Endothelial cell of umbilical vein (primary cell): Measurements from ENCODE around the gene TRIM71. TPM values are rescaled to one million over a fixed set of nuclear protein-coding genes. Genes with fewer than 3 reads are reported as not detected.

Experiments
- BruUV-seq: library from RNA; stranded (reverse); fragments of 400-500 nt; replicated peaks from 2 replicates; lab custom pipeline; 2021; lab: Mats Ljungman, UMichigan
- CTCF ChIA-PET: fragments of 300-600, 350-600 bp; sonication (Branson Sonifier 250); formaldehyde crosslinking; loops from one replicate; lab custom pipeline; 2021; ENCODE audit warnings: antibody characterized with exemption, inconsistent platforms; lab: Charles Lee
- POLR2A ChIA-PET: fragments of 300-600, 350-600 bp; sonication (Branson Sonifier 250); formaldehyde crosslinking; loops from one replicate; lab custom pipeline; 2021; ENCODE audit warnings: antibody characterized with exemption, inconsistent platforms; lab: Charles Lee
- DNase-seq: peaks from one replicate; pipeline ENCODE4 v3.0.0-alpha.2; 2011; ENCODE audit warnings: low read depth, low spot score
- FAIRE-seq: peaks from 2 replicates; lab custom pipeline; 2011; peaks lifted over from hg19 to GRCh38; lab: Jason Lieb, UNC
- H2AFZ ChIP-seq: 2 replicates; pipeline ENCODE4 v1.6.0; 2012; ENCODE audit warnings: low read depth, low read length, control low read depth, inconsistent platforms
- H3K27ac ChIP-seq: 2 replicates; pipeline ENCODE4 v1.5.1; 2011; ENCODE audit warnings: low read depth, mild to moderate bottlenecking, control low read depth, low read length, moderate library complexity; ENCODE audit not compliant: insufficient read depth
- H3K27me3 ChIP-seq, 2 experiments: 2 replicates each; pipeline versions ENCODE4 v1.6.0 to v1.6.1; 2011; ENCODE audit warnings: low read length in 2 of 2, mixed read lengths in 1 of 2; ENCODE audit not compliant: control insufficient read depth in 2 of 2, insufficient read depth in 2 of 2
- H3K36me3 ChIP-seq, 2 experiments: 2 replicates in 1 of 2; 3 replicates in 1 of 2; pipeline ENCODE4 v1.5.1; 2011; ENCODE audit warnings: low read length in 2 of 2, mild to moderate bottlenecking in 1 of 2, moderate library complexity in 1 of 2; ENCODE audit not compliant: control insufficient read depth in 2 of 2, insufficient read depth in 2 of 2; ENCODE audit errors: extremely low read depth in 1 of 2
- H3K4me1 ChIP-seq: 3 replicates; pipeline ENCODE4 v1.5.1; 2011; ENCODE audit warnings: mild to moderate bottlenecking, low read length; ENCODE audit not compliant: control insufficient read depth, insufficient read depth; ENCODE audit errors: extremely low read depth
- H3K4me2 ChIP-seq: 2 replicates; pipeline ENCODE4 v1.6.1; 2011; ENCODE audit warnings: low read length, control low read depth, mixed read lengths; ENCODE audit not compliant: insufficient read depth
- H3K4me3 ChIP-seq, 3 experiments: fragments of 200-600 bp in 1 of 3; sonication (generic), shearing (Covaris generic) in 1 of 3; replicated peaks in 1 of 3; 2 replicates each; pipeline ENCODE4 v1.5.1; 2011 to 2016; ENCODE audit warnings: control low read depth in 3 of 3, low read length in 3 of 3, mild to moderate bottlenecking in 2 of 3, inconsistent platforms in 1 of 3, low read depth in 1 of 3, moderate library complexity in 1 of 3; ENCODE audit not compliant: insufficient read depth in 1 of 3
- H3K79me2 ChIP-seq: 2 replicates; pipeline ENCODE4 v1.6.0; 2012; ENCODE audit warnings: low read length, inconsistent platforms; ENCODE audit not compliant: control insufficient read depth, insufficient read depth
- H3K9ac ChIP-seq: replicated peaks from 2 replicates; pipeline ENCODE3; 2011; ENCODE audit warnings: low read length, control low read depth; ENCODE audit not compliant: insufficient read depth; ENCODE audit errors: extremely low read depth
- H3K9me1 ChIP-seq: replicated peaks from 3 replicates; pipeline ENCODE4 v1.6.0; 2011; ENCODE audit warnings: mild to moderate bottlenecking, low read length; ENCODE audit not compliant: control insufficient read depth, insufficient read depth; ENCODE audit errors: extremely low read depth
- H3K9me3 ChIP-seq: replicated peaks from 2 replicates; pipeline ENCODE4 v1.5.1; 2012; ENCODE audit warnings: low read length, inconsistent platforms; ENCODE audit not compliant: control insufficient read depth, insufficient read depth
- H4K20me1 ChIP-seq: replicated peaks from 2 replicates; pipeline ENCODE3; 2011; ENCODE audit warnings: mild to moderate bottlenecking, low read length; ENCODE audit not compliant: control insufficient read depth, insufficient read depth; ENCODE audit errors: extremely low read depth
- EZH2 ChIP-seq: IDR thresholded peaks from 2 replicates; pipeline ENCODE4 v1.6.1; 2012; ENCODE audit warnings: borderline replicate concordance, low read depth, mild to moderate bottlenecking, moderate library complexity, low read length, inconsistent platforms; ENCODE audit not compliant: severe bottlenecking
- FOS ChIP-seq: IDR thresholded peaks from 2 replicates; pipeline ENCODE4 v1.6.1; 2011; ENCODE audit warnings: mild to moderate bottlenecking, low read length, moderate library complexity, borderline replicate concordance; ENCODE audit not compliant: insufficient read depth
- GATA2 ChIP-seq: IDR thresholded peaks from 2 replicates; pipeline ENCODE4 v1.7.0; 2011; ENCODE audit warnings: low read depth, mild to moderate bottlenecking, moderate library complexity, mixed read lengths, low read length; ENCODE audit not compliant: insufficient read length, insufficient read depth
- JUN ChIP-seq: IDR thresholded peaks from 2 replicates; pipeline ENCODE4 v1.6.1; 2011; ENCODE audit warnings: borderline replicate concordance, low read depth; ENCODE audit not compliant: insufficient read length, insufficient read depth
- MAX ChIP-seq: IDR thresholded peaks from 2 replicates; pipeline ENCODE4 v1.6.1; 2011; ENCODE audit not compliant: insufficient read depth, insufficient read length
- MYC ChIP-seq: IDR thresholded peaks from one replicate; pipeline ENCODE4 v1.6.1; 2011; ENCODE audit warnings: mild to moderate bottlenecking, low read depth, low read length
- POLR2A ChIP-seq: IDR thresholded peaks from 2 replicates; pipeline ENCODE4 v1.6.1; 2012; ENCODE audit warnings: low read depth, mild to moderate bottlenecking, control low read depth, low read length
- POLR2AphosphoS5 ChIP-seq: IDR thresholded peaks from 2 replicates; pipeline ENCODE4 v1.6.1; 2012; ENCODE audit warnings: low read depth, mild to moderate bottlenecking, control low read depth, low read length, moderate library complexity; ENCODE audit not compliant: insufficient read depth
- dilution Hi-C: fragments of 300-500 bp; cut with MboI; formaldehyde crosslinking; loops from one replicate; pipeline ENCODE4 v1.15.0; 2019; ENCODE audit warnings: low sequenced_read_pairs; ENCODE audit not compliant: extremely low pct_ligation_motif_present
- intact Hi-C: fragments of 100-400 bp; cut with micrococcal nuclease; formaldehyde crosslinking; loops from one replicate; pipeline ENCODE4 v1.10.0; 2022
- polyA plus RNA-seq, 4 experiments: library from polyadenylated mRNA; depleted of rRNA in 3 of 4; stranded (reverse) in 3 of 4; unstranded in 1 of 4; fragments of >200 nt; gene quantifications; 2 replicates each; pipeline versions ENCODE4 v1.2.1 to v1.2.3, GENCODE V29; 2011 to 2012; ENCODE audit warnings: missing spikeins in 1 of 4
- total RNA-seq: library from RNA; stranded (reverse); gene quantifications from 2 replicates; pipeline ENCODE4 v1.2.3, GENCODE V29; 2021
- TF ChIP-seq, protein P1 (sequence below), 2 donors: IDR thresholded peaks; 1 replicate in 1 of 2; 2 replicates in 1 of 2; pipeline ENCODE4 v1.5.1; 2011; ENCODE audit warnings: low read length in 2 of 2, mild to moderate bottlenecking in 2 of 2, moderate library complexity in 2 of 2, control low read depth in 1 of 2, inconsistent platforms in 1 of 2, low read depth in 1 of 2; ENCODE audit not compliant: insufficient read depth in 1 of 2; ENCODE audit errors: extremely low read depth in 1 of 2

TRIM71 gene
- total and polyA plus RNA-seq, 2 donors (not counting 3 experiments of a cell fraction or from before 2014, with no cell fraction given) = not detected

GRCh38 chr3:32883817-32884216 is 66.0 kb downstream of the TRIM71 start:
- no peak overlapping the region for H2AFZ ChIP-seq
- dilution Hi-C loops = no loop called here
- no peaks in the 10 kb centered on the region for H3K9me1 ChIP-seq
- H3K36me3 ChIP-seq = no peaks in the 10 kb centered on the region
- TF ChIP-seq EZH2 = no peak
- TF ChIP-seq POLR2AphosphoS5 = no peak
- TF ChIP-seq MAX = no peak
- TF ChIP-seq, protein P1, sequence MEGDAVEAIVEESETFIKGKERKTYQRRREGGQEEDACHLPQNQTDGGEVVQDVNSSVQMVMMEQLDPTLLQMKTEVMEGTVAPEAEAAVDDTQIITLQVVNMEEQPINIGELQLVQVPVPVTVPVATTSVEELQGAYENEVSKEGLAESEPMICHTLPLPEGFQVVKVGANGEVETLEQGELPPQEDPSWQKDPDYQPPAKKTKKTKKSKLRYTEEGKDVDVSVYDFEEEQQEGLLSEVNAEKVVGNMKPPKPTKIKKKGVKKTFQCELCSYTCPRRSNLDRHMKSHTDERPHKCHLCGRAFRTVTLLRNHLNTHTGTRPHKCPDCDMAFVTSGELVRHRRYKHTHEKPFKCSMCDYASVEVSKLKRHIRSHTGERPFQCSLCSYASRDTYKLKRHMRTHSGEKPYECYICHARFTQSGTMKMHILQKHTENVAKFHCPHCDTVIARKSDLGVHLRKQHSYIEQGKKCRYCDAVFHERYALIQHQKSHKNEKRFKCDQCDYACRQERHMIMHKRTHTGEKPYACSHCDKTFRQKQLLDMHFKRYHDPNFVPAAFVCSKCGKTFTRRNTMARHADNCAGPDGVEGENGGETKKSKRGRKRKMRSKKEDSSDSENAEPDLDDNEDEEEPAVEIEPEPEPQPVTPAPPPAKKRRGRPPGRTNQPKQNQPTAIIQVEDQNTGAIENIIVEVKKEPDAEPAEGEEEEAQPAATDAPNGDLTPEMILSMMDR (IDR thresholded peaks at IDR 0.05; ENCODE audit: extremely low read depth in 1 of 2, insufficient read depth in 1 of 2, low read depth in 1 of 2, low read length in 2 of 2) = no peak
- no peak for TF ChIP-seq POLR2A
- TF ChIP-seq GATA2 = no peak
- TF ChIP-seq JUN = no peak
- no peak for TF ChIP-seq MYC
- no peak for TF ChIP-seq FOS
- intact Hi-C loops = no loop called here
- peaks cover 0 to 2% of the 10 kb centered on the region in 2 experiments for H3K27me3 ChIP-seq
- H3K27ac ChIP-seq = no peak overlapping the region
- BruUV-seq = no TSS peak
- DNase-seq (no peak), FAIRE-seq (no peak)
- no peak overlapping the region for H3K9ac ChIP-seq
- H3K4me2 ChIP-seq = no peak overlapping the region
- H3K4me1 ChIP-seq = no peaks in the 10 kb centered on the region
- H3K4me3 ChIP-seq = no peak overlapping the region
- H3K79me2 ChIP-seq = no peaks in the 10 kb centered on the region
- H4K20me1 ChIP-seq = no peaks in the 10 kb centered on the region
- no peaks in the 10 kb centered on the region for H3K9me3 ChIP-seq
- POLR2A ChIA-PET = no interaction called here
- CTCF ChIA-PET = interaction anchor here (1.3 to 1.7 kb wide), 2 partner anchors 11 to 33 kb away, joined by 3 to 6 read pairs; no protein-coding TSS in a partner anchor
